Prostate gland (tissue), 2 donors: ENCODE data around the gene ZNF526.

Source experiments
- CTCF ChIP-seq, 4 experiments: fragments of 200-600 bp in 2 of 4; fragments of 450-650 bp in 2 of 4; sonication (generic) in 2 of 4; IDR thresholded peaks; 1 replicate in 3 of 4; 2 replicates in 1 of 4; pipeline ENCODE4 v1.5.1; 2016 to 2019; ENCODE audit warnings: antibody characterized with exemption in 4 of 4, mild to moderate bottlenecking in 2 of 4, moderate library complexity in 2 of 4
- POLR2A ChIP-seq: fragments of 450-650 bp; IDR thresholded peaks from one replicate; pipeline ENCODE4 v1.6.1; 2016; ENCODE audit warnings: antibody characterized with exemption, mild to moderate bottlenecking

GRCh38 chr19:42219812-42220750 is at the start of gene ZNF526:
- no peak for TF ChIP-seq CTCF (IDR thresholded peaks at IDR 0.05)
- peak; percentile 89 for TF ChIP-seq POLR2A
